ENCODE results near the gene RPGRIP1L.

The RPGRIP1L gene

DNA sequence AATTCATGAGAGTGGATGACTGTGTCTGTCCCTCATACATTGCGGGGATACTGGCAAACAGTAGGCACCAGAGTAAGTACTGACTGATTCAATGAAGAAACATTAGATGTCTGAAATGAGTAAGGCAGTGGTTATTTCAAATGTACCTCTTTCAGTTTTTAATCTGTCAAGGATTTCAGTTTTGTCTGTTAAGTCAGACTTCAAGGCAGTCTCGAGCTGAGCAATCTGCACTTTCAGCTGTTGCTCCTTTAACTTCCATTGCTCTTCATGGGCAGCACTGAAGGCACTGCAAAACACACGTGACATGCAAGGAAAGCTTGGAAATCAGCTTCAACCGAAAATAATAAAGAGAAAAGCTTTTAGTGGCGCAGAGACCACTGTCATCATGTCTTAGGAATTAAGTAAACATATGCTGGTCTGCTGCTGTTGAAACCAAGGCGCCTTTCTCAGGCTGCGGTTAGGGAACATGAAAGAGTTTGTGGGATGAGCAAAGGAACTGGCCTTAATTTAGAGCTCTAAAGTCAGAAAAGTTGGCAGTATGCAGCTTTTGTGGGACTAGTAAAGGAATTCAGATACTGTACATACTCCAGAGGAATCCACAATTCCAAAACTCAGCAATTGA, 38.8 kb downstream of the RPGRIP1L start:
- DNase-seq = no peak

- no peak for DNase-seq
These were observed 41.6 kb downstream of the RPGRIP1L start for GRCh38 chr16:53662072-53662471.

GRCh38 chr16:53654946-53655345, 48.7 kb downstream of the RPGRIP1L start:
- DNase-seq = no peak

GRCh38 chr16:53651357-53651756, 52.3 kb downstream of the RPGRIP1L start:
- DNase-seq = no peak

DNA sequence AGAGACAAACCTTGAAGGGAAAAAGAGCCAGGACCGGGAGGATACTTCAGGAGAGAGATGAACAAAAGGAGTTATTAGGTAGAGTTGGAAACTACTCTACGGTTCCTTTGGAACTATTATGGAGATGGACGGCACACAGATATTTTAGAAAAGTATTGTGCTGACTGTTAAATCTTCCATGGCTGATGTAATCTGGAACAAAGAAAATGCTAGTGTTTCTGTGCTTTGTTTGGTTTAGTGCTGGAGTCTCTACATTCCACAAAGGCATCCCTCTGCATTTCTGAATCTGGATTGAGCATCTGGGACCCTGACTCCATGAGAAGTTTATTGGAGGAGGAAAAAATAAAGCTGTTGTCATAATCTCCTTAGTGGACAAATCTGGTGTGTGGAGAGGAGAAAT, 57.2 kb downstream of the RPGRIP1L start:
- no peak for DNase-seq

- no peak for DNase-seq
These were observed 60.2 kb downstream of the RPGRIP1L start for GRCh38 chr16:53643474-53643873.

GRCh38 chr16:53642094-53642493, 61.6 kb downstream of the RPGRIP1L start:
- DNase-seq = no peak

GRCh38 chr16:53636978-53637377, 66.7 kb downstream of the RPGRIP1L start:
- DNase-seq = no peak

DNA sequence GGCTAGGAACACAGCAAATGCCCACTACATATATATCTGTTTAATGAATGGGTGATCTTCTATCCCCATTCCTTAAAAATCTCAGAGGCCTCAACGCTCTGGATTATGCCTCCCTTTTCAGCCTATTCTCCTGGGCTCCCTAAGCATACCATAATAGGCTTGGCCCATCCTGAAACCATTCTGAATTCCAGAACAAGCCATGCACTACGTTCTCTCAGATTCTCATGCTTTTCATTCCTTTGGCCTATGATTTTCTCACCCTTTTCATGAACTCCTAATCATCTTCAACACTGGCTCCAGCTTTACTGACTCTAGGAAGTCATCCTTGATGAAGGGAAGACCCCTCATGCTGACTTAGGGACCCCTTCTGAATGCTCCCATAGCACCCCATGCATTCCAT, 71.1 kb downstream of the RPGRIP1L start:
- DNase-seq = no peak

GRCh38 chr16:53631236-53632025, 72.2 kb downstream of the RPGRIP1L start:
- no peak for DNase-seq

DNA sequence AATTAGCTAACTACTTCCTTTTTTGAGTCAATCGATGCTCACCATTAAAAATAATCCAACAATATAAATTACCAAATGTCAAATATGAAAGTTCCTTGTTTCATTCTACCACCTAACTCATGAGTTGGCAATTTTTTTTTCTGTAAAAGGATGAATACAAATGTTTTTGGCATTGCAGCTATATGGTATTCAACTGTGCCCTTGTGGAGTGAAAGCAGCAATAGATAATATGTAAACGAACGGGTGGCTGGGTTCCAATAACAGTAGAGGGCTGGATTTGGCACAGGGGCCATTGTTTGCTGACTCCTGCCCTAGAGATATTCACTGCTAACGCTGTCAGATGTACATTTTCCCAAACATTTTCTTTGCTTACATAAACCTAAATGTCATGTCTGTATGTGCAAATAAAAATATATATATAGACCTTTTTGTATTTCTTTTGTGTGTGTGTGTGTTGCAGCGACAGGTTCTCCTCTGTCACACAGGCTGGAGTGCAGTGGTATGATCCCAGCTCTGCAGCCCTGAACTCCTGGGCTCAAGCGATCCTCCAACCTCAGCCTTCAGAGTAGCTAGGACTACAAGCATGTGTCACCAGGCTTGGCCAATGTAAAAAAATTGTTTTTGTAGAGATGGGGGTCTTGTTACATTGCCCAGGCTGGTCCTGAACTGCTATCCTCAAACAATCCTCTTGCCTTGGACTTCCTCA, 73.9 kb downstream of the RPGRIP1L start:
- no peak for DNase-seq

DNA sequence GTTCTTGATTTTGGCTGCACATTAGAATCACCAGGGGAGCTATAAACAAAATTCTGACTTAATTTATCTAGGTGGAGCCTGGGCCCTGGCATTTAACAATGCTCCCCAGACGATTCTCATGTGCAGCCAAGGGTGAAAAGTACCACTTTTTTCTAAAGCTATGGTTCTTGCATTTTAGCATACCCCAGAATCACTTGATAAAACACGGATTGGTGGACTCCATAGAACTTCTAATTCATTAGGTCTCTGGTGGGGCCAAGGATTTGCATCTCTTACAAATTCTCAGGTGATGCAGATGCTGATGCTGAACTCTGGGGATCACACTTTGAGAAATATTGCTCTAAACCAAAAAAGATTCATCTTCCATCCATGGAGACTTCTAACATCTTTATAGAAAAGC, 74.5 kb downstream of the RPGRIP1L start:
- no peak for DNase-seq

GRCh38 chr16:53626811-53627210, 76.8 kb downstream of the RPGRIP1L start:
- DNase-seq = no peak

- DNase-seq = no peak
These were observed 77.5 kb downstream of the RPGRIP1L start for GRCh38 chr16:53626161-53626560.

DNA sequence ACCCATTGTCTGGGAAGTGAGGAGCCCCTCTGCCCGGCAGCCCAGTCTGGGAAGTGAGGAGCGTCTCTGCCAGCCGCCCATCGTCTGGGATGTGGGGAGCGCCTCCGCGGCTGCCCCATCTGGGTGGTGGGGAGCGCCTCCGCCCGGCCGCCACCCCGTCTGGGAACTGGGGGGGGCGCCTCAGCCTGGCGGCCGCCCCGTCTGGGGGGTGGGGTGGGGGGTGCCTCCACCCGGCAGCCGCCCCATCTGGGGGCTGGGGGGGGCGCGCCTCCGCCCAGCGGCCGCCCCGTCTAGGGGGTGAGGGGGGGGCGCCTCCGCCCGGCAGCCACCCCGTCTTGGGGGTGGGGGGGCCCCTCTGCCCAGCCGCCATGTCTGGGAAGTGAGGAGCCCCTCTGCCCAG, 78.4 kb downstream of the RPGRIP1L start:
- DNase-seq = no peak

GRCh38 chr16:53622315-53622714, 81.3 kb downstream of the RPGRIP1L start:
- DNase-seq = no peak

- DNase-seq = no peak
These were observed 83.2 kb downstream of the RPGRIP1L start for GRCh38 chr16:53620476-53620875.

GRCh38 chr16:53619235-53619634, 84.4 kb downstream of the RPGRIP1L start:
- no peak for DNase-seq

GRCh38 chr16:53614346-53614745, 89.3 kb downstream of the RPGRIP1L start:
- no peak for DNase-seq

GRCh38 chr16:53612003-53612402, 91.7 kb downstream of the RPGRIP1L start:
- no peak for DNase-seq

DNA sequence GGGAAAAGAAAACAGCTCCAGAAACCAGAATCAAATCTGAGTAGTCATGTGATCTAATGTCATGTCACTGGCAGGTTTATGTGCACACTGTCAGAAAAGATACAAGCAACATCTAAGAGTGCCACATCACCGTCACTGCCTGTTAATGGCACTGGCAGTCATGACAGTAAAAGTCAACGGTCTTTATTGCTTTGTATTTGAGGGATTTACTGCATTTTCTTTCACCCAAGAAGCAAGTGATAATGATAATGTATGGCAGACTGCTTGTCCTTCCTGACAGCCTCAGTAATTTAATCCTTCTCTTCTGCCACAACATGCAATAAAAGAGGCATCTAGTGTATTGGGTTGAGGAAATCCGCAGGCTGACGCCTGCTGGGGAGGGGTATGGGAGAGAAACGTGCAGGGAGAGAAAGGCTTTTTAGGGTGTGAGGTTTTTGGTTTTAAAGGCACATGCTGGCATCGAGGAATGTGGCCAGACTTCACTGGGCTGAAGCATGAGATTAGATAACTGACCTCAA, 92.4 kb downstream of the RPGRIP1L start:
- DNase-seq = no peak

DNA sequence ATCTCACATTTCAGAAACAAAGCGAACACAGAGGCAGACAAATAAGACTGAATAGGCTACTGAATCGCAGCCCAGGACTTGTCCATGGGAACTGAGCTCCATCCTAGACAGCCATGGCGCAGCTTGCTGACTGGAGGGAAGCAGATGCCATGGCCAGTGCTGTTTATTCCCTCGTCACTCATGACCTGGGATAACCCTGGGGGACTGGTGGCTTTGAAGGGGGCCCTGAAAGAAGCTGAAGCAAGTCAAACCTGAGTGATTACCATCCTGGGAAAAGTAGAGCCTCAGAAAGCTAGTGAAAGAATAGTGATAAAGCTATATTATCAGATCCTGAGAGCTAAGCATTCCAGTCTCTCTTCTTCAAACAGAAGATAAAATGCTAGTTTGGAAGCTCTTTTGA, 94.1 kb downstream of the RPGRIP1L start:
- DNase-seq = no peak
